Activated naive CD4-positive, alpha-beta T cell treated with anti-CD3 and anti-CD28 coated beads, Interleukin-2, amount 50 U/mL, for 16 hours (primary cell): Measurements from ENCODE around the gene NOBOX.
A peak's percentile ranks its signal among the peaks of the same experiment; 100 is the strongest.
"Not testable (repeated sequence)": the region's sequence is repeated elsewhere in the genome, so short reads cannot be mapped to it uniquely, and the experiment has no call there.

Experiments used
- DNase-seq: peaks from one replicate; pipeline ENCODE4 v3.0.0-alpha.2; 2020

NOBOX gene

GRCh38 chr7:144391014-144391413 is 12.5 kb downstream of the NOBOX start:
- DNase-seq: no peak

- DNase-seq: no peak
Measured at GRCh38 chr7:144390481-144390880, 13.0 kb downstream of the NOBOX start.

- DNase-seq: no peak
Measured at GRCh38 chr7:144388950-144389349, 14.5 kb downstream of the NOBOX start.

- no peak for DNase-seq
Measured at GRCh38 chr7:144386741-144387140, 16.8 kb downstream of the NOBOX start.

- DNase-seq: peak; percentile 25
Measured at GRCh38 chr7:144384555-144385245, 18.8 kb downstream of the NOBOX start.

GRCh38 chr7:144384071-144384470 is 19.4 kb downstream of the NOBOX start:
- DNase-seq: no peak

- no peak for DNase-seq
Measured at GRCh38 chr7:144379776-144380384, 23.6 kb downstream of the NOBOX start.

- no peak for DNase-seq
Measured at GRCh38 chr7:144378651-144379050, 24.8 kb downstream of the NOBOX start.

- not testable (repeated sequence) for DNase-seq
Measured at GRCh38 chr7:144369221-144369620, 34.3 kb downstream of the NOBOX start.

GRCh38 chr7:144367250-144367649 is 36.2 kb downstream of the NOBOX start:
- DNase-seq: not testable (repeated sequence)

- DNase-seq: not testable (repeated sequence)
Measured at GRCh38 chr7:144365523-144365922, 38.0 kb downstream of the NOBOX start.

- not testable (repeated sequence) for DNase-seq
Measured at GRCh38 chr7:144362061-144362460, 41.4 kb downstream of the NOBOX start.

- DNase-seq: not testable (repeated sequence)
Measured at GRCh38 chr7:144356860-144357259, 46.6 kb downstream of the NOBOX start.

GRCh38 chr7:144356185-144356584 is 47.3 kb downstream of the NOBOX start:
- DNase-seq: not testable (repeated sequence)

- not testable (repeated sequence) for DNase-seq
Measured at GRCh38 chr7:144355176-144355822, 48.2 kb downstream of the NOBOX start, which contains the start of gene ARHGEF5. ARHGEF5 (plus strand) TSS chr7:144355402; CDS start chr7:144362670, 7,268 bp downstream.

- DNase-seq: not testable (repeated sequence)
Measured at GRCh38 chr7:144351667-144352066, 51.8 kb downstream of the NOBOX start.

GRCh38 chr7:144348625-144349024 is 54.9 kb downstream of the NOBOX start:
- DNase-seq: not testable (repeated sequence)
